GM15510 (cell line): ENCODE measurements around the gene RGS11.

Experiments
- POLR2A ChIP-seq: IDR thresholded peaks from 3 replicates; pipeline ENCODE4 v1.6.1; 2011; ENCODE audit warnings: borderline replicate concordance; ENCODE audit not compliant: insufficient read length; ENCODE audit errors: extremely low read depth

Gene RGS11

DNA sequence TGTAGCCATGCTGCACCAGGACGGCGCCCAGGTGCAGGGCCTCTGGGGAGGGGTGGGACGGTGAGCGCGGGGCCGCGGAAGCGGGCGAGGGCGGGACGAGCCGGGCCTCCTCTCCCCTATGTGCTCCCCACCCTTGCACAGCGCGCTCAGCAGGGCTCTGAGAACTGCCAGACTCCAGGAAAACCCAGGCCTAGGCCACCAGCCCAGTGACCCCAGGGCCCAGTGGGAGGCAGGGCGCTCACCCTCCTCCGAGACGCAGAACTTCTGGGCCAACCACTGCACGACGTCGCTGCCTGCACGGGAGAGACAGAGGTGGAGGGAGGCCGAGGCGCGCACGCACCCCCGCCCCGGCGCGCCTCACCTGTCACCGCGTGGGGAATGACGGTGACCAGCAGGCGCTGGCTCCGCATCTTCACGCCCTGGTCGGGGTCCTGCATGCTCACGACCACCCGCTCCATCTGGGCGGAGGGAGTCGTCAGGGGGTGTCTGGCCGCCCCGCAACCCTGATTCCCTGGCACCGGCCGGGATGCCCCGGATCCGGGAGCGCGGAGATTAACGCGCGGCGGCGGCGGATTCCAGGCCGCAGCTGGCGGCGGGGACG lies 603 bp downstream of the RGS11 start:
- no peak for TF ChIP-seq POLR2A

DNA sequence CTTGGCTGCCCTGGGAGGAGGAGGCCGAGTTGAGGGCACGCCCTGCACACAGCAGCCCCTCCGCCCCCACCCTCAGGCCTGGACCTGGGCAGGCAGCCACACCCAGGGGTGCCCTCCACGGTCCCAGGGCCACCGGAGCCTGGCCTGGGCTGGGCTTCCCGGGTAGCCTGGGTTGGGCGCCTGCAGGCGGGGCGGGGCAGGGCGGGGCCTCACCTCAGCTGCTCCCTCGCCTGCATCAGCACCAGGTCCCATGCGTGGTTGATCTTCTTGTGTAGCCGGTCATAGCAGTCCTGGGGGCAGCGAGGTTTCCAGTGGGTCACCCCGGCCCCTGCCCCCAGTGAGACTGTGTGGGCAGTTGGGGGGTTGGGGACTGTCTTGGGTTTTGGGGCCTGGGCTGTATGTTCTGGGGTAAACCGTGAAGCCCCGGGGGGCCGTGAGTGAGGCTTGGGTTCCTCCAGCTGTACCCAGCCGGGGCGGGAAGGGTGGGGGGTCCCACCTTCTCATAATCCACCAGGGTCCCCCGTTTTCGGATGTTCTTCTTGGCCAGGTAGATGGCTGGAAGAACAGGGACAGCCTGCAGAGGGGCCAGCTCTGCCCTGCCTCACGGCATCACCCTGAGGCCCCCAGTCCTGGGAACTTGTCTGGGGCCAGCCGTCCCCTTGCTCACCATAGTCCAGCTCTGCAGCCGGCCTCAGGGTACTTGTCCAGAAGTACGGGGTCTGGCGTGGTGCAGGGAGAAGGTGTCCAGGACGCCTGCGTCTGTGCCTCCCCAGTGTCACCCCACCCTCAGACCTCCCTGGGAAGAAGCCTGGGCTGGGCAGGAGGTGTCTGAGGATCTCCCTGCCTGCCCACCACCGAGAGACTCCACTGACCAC lies 2.0 kb downstream of the RGS11 start:
- no peak for TF ChIP-seq POLR2A

DNA sequence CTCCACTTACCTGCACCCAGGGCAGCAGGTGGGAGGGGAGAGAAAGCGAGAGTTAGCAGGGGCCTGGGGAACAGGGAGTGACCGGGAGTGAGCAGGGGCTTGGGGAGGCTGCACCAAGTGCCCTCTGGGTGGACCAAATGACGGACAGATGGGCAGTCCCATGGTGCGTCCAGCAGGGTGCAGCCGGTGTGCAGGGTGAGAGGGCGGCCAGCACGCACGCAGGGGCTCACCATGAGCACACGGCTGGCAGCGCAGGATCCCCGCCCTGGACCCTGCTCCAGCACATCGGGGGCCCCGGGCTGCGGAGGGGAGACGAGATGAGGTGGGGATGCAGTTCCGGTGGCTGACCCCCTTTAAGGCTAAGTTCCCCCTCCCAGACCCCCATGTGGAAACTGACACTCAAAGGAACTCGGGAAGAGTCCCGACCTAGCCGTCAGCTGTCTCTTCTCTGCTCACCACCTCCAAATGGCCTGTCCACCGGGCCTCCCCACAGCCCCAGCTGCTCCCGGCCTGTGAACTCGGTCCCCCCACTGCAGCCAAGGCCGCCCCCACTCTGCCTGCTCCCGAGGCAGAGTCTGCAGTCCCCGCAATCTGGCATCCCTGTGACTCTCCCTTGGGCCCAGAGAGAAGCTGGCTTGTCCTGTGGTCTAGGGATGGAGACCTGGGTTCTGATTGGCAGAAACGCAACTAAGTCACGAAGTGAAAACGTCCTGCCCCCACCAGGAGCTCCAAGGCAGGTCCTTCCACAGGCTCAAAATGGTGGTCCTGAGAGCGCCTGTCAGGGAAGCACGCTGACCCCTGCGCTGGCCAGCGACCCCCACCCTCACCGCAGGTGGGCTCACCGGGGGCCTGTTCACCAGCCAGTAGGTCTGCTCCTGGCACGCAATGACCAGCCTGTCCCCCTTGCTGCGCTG lies 2.9 kb downstream of the RGS11 start:
- no peak for TF ChIP-seq POLR2A

DNA sequence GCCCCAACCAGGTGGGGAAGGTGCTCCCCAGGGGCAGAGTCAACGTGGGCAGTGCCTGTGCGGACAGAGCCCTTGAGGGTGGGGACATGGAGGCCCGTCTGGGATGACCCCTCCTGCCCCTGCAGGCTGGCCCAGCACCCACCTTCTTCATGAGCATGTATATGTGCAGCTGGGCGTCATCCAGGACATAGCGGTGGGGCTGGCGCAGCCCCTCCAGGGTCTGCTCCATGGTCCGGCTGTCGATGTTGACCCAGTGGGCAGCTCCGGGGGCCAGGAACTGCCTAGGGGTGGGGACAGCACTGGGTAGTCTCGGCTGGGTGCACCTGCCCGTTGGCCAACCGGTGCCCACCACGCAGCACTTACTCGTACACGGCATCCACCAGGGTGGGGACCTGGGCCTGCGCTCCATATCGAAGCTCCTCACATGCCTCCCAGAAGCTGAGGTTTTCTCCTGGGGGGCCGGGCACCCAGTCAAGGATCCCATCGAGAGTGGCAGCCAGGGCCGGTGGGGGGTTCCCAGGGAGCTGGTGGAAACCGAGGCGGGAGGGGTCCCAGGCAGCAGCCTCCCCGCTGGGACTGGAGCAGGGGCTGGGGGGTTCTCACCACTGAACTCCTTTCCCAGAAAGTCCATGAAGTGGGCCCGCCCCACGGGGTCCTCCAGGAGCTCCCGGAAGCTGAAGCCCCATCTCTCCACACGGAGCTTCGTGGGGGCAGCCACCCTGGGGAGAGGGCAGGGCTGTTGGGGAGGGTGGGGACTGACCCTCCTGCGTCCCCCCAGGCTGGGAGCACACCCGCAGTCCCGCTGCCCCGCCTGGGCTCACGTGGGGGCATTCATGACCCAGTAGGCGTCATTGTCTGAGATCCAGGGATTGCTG lies 5.1 kb downstream of the RGS11 start:
- no peak for TF ChIP-seq POLR2A

DNA sequence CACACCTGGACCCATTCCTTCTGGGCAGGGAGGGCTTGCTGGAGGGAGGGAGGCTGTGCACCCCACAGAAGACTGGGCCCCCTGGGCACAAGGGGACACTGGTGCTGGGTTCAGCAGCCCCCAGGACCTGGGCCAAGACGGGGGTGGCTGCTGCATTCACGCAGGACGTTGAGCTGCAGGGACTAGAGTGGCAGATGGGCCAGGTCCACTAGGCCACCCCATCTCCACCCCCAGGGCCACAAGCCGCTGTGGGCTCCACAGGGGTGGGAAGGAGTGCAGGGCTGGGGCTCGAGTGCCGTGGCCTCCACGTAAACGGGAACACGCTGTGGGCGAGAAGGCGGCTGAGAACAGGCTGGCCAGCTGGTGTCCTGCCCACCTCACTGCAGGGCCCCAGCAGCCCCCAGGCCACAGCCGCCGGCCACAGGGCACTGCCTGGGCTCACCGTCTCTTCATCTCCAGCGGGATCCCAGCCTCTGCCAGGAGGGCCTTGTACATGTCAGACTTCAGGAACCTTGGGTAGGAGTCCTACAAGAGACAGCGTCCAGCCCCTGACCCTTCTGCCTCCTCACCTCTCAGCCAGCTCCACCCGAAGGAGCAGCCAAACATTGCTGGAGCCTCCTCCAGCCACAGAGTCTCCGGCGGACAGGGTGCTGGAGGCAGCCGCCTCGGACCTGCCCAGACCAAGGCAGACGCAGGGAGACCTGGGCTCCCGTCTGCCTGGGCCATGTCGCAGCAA lies 6.5 kb downstream of the RGS11 start:
- TF ChIP-seq POLR2A, result no peak

DNA sequence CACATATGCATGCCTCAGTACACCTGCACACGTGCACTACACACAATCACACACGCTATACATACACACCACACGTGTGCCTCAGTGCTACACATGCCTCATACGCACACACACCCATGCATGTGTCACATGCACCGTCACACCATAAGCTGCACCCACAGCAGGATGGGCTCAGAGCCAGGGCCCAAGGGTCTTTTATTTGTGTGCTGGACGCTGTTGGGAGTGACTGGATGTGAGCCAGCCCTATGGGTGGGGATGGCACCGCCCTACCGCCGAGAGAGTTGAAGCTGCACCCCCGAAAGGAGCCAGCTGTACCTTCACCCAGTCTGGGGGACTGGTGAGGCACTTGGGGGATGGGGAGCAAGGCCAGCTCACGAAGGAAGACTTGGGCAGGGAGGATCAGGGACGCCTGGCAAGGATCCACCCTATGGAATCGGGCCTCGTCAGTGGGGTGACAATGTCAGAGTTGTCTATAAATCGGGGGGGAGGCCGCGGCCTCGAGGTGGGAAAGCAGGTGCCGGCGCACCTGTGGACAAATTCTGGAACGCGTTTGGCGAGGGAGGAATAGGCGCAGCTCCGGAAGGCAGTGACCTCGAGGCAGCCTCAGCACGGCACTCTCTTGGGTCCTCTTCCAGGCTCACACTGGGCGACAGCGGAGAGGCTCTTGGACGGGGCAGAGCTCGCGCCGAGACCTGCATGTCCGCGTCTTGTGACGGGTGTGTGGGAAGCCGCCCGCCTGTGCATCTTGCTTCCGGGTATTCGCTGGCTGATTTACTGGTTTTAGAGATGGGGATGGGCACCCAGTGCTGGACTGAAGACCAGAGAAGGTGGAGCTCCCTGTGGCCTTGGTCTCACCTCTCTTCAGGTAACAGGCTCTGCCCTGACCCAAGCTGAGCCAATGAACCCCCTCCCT lies 7.3 kb downstream of the RGS11 start:
- no peak for TF ChIP-seq POLR2A

DNA sequence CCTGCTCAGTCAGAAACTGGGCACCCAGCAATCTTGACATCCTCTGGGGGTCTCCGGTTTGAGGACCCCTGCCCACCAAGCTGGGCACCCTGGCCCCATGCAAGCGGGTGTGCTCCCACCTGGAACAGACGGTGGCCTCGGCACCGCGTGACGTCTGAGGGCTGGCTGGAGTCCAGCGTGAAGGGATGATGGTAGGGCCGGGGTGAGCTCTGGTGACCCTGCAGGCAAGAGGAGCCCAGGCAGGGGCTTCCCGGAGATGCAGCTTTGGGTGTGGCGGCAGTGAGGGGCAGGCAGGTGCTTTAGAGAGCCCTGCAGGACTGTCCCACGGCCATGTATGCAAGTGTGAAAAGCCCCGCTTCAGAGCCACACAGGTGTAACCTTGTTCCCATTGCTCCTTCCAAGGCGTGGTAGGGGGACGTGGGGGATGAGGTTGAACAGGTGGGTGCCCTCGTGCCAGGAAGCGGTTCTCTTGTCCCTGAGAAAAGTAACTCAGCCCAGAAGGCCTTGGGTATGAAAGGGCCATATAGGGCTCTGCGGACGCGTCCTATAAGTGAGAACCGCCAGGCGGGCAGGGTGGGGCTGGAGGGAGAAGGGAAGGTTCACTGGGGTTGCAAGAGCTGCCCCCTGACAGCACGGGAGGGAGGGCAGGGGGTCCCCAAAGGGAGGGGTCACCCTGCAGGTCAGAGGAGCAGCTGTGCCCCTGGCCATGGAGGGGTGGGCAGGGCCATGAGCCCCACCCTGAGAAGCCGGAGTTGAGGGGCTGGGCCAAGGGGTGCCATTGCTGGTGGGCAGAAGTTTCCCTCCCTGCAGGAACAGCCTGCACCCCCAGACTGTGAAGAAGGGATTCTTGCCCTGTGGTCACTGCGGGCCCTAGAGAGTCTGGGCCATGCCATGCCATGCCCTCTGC lies 9.2 kb downstream of the RGS11 start:
- TF ChIP-seq POLR2A, result no peak

DNA sequence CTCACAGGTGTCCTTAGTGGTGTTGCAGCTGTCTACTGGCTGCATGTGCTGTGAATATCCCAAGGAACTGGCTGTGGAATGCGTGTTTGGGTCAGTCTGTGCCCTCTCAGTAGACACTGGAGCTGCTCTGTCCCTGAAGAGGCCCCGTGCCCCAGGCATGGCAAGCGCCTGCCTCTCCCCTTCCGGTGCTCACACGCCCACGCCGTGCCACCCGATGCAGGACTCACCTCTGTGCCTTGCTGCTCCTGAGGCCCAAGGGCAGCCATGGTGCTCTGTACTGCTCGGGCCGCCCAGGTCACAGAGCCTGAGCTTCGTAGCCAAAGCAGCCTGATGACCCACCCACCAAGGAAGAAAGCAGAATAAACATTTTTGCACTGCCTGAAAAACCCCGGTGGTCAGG lies 10.0 kb downstream of the RGS11 start:
- TF ChIP-seq POLR2A, result no peak

DNA sequence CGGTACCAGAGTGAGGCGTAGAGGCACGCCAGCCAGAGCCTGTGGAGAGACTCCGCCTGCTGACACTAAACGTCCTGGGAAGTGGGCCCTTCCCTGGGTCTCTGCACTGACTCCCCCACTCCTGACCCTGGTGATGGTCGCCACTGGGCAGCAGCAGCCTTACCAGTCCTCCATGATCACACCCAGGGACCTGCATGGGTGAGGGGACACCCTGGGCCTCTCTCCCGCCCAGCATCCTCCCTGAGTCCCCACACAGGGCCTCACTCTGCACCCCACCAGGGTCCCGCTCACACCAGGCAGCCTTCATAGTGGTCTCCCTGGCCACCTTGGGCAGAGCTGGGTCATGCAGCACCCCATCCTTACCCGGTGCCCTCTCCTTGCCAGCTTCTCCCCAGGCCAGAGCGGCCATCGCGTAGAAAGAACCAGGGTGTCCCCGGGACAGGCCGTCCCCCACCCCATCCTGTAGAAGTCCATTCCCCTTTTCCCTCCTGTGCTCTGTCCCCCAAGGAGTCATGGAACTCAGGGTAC lies 10.7 kb downstream of the RGS11 start:
- no peak for TF ChIP-seq POLR2A

DNA sequence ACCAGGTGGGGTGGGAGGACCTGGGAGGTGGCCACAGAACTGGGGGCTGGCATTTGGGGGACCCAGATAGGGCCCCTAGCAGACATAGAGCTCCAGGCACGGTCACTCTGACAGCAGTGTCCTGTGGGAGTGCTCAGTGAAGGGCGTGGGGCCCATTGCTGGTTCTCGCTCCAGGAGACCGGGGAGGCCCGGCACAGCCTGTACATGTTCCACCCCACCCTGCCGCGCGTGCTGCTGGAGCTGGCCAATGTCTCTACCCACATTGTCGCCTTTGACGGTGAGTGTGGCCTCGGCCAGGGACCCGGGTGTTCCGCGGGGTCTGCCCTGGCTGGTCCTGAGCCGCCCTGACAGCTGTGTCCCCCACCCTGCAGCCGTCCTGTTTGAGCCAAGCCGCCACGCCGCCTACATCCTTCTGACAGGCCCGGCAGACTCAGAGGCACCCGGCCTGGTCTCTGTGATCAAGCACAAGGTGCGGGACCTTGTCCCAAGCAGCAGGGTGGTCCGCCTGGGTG lies 11.2 kb downstream of the RGS11 start:
- no peak for TF ChIP-seq POLR2A

DNA sequence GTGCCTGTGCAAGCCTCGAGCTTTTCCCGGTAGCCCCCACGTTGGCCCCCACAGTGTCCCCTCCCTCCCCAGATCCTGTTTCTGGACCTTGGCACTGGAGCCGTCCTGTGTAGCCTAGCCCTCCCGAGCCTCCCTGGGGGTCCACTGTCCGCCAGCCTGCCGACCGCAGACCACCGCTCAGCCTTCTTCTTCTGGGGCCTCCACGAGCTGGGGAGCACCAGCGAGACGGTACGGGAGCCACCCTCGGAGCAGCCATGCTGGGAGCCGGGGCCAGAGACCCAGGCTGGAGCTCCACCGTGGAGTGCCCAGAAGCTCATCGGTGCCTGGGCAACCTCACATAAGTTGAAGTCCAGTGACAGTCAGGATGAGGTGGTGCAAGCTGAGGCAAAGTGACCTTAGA lies 11.8 kb downstream of the RGS11 start:
- no peak for TF ChIP-seq POLR2A

DNA sequence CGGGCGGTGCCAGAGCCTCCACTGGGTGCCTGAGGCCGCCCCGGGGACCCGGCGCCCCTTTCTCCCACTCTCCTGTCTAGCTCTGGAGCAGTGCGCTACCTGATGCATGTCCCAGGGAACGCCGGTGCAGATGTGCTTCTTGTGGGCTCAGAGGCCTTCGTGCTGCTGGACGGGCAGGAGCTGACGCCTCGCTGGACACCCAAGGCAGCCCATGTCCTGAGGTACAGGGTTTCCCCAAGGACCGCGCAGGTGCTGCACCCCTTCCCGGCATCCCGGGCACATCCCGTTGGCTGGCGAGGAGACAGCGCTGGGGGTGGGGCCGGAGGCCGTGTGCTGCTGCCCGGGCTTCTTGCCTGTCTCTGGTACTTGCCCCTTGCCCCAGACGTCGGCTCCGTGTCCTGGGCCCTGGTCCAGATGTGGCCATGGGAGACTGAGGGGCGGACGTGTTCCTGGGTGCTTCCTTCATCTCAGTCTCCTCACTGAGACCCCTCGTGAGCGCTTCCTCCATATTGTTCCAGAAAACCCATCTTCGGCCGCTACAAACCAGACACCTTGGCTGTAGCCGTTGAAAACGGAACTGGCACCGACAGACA lies 12.5 kb downstream of the RGS11 start:
- no peak for TF ChIP-seq POLR2A
